ENCODE results near the gene GRPEL2. TPM values are rescaled to one million over a fixed set of nuclear protein-coding genes. Genes with fewer than 3 reads are reported as not detected.
A peak's percentile ranks its signal among the peaks of the same experiment; 100 is the strongest.

The GRPEL2 gene
- total RNA-seq, 1 experiment from 2014 or later = 36.8 TPM

DNA sequence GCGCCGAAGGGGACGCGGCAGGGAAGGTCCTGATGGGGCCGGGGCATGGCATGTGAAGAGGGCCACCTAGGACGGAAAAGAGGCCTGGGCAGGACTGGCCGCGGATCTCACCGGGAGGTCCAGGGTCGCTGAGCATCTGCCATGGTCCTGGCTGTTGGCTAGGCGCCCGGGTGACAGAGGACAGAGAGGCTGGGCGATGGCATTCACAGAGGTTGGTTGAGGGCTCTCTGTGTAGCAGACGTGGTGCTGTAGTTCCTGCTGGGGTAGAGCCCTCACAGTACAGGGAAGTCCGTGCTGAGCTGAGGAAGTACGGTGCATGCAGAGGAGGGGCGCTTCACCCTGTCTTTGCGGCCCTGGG, 13.0 kb downstream of the GRPEL2 start:
- POLR2A ChIA-PET = interaction anchor here (0.8 to 2.1 kb wide), 3 partner anchors 12 to 193 kb away, joined by 4 to 42 read pairs (median 5); partner anchors contain the start of genes CSNK1A1 and GRPEL2
- H3K4me1 ChIP-seq = peaks cover 6% of the 10 kb centered on the region
- no peaks in the 10 kb centered on the region for H3K4me1 Mint-ChIP-seq (ENCODE audit: low read depth, unreplicated experiment)
- intact Hi-C loops (cut with micrococcal nuclease; ENCODE audit: unreplicated experiment) = no loop called here
- no peaks in the 10 kb centered on the region for H3K27me3 ChIP-seq (replicated peaks; ENCODE audit: control insufficient read depth, insufficient read depth, low read length)
- H3K9me3 ChIP-seq = no peaks in the 10 kb centered on the region
- no peak for DNase-seq
- H3K27ac Mint-ChIP-seq (ENCODE audit: unreplicated experiment) = no peak overlapping the region
- H3K4me3 Mint-ChIP-seq (ENCODE audit: unreplicated experiment) = peak overlapping the region; percentile 90
- H3K36me3 Mint-ChIP-seq (ENCODE audit: insufficient read depth, unreplicated experiment) = peaks cover 23% of the 10 kb centered on the region
- peak overlapping the region; percentile 68 for H3K4me3 ChIP-seq (ENCODE audit: low read depth, low read length)
- TF ChIP-seq, protein P1, sequence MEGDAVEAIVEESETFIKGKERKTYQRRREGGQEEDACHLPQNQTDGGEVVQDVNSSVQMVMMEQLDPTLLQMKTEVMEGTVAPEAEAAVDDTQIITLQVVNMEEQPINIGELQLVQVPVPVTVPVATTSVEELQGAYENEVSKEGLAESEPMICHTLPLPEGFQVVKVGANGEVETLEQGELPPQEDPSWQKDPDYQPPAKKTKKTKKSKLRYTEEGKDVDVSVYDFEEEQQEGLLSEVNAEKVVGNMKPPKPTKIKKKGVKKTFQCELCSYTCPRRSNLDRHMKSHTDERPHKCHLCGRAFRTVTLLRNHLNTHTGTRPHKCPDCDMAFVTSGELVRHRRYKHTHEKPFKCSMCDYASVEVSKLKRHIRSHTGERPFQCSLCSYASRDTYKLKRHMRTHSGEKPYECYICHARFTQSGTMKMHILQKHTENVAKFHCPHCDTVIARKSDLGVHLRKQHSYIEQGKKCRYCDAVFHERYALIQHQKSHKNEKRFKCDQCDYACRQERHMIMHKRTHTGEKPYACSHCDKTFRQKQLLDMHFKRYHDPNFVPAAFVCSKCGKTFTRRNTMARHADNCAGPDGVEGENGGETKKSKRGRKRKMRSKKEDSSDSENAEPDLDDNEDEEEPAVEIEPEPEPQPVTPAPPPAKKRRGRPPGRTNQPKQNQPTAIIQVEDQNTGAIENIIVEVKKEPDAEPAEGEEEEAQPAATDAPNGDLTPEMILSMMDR (IDR thresholded peaks at IDR 0.05; ENCODE audit: insufficient read depth in 1 of 2, low read depth in 1 of 2, low read length in 1 of 2, severe bottlenecking in 1 of 2, unreplicated experiment in 1 of 2) = no peak
- CTCF ChIA-PET = interaction anchor here (0.6 to 2.2 kb wide), 11 partner anchors 9 to 602 kb away, joined by 3 to 40 read pairs (median 4); partner anchors contain the start of genes CSNK1A1, GRPEL2 and SLC26A2
- H3K27me3 Mint-ChIP-seq (ENCODE audit: insufficient read depth, unreplicated experiment) = no peaks in the 10 kb centered on the region
- TSS peak; percentile 8 for BruUV-seq (replicated peaks)
- no peaks in the 10 kb centered on the region for H3K9me3 Mint-ChIP-seq (ENCODE audit: unreplicated experiment)
- H3K36me3 ChIP-seq (ENCODE audit: control insufficient read depth, insufficient read depth, low read length) = no peaks in the 10 kb centered on the region

GRCh38 chr5:149358868-149359495, 13.7 kb downstream of the GRPEL2 start:
- Histone ChIP-seq H3K9me3 (no peaks in the 10 kb centered on the region), H3K36me3 (ENCODE audit: control insufficient read depth, insufficient read depth, low read length) (no peaks in the 10 kb centered on the region), H3K4me1 (peaks cover 6% of the 10 kb centered on the region), H3K27me3 (replicated peaks; ENCODE audit: control insufficient read depth, insufficient read depth, low read length) (no peaks in the 10 kb centered on the region), H3K4me3 (ENCODE audit: low read depth, low read length) (no peak overlapping the region; the same call in 1 of the 2 replicates)
- intact Hi-C loops (cut with micrococcal nuclease; ENCODE audit: unreplicated experiment) = no loop called here
- no peak for DNase-seq
- TF ChIP-seq, protein P1 (IDR thresholded peaks at IDR 0.05; ENCODE audit: insufficient read depth in 1 of 2, low read depth in 1 of 2, low read length in 1 of 2, severe bottlenecking in 1 of 2, unreplicated experiment in 1 of 2) = no peak
- Mint-ChIP-seq H3K36me3 (ENCODE audit: insufficient read depth, unreplicated experiment) (peaks cover 16% of the 10 kb centered on the region), H3K9me3 (ENCODE audit: unreplicated experiment) (no peaks in the 10 kb centered on the region), H3K4me1 (ENCODE audit: low read depth, unreplicated experiment) (no peaks in the 10 kb centered on the region), H3K27ac (ENCODE audit: unreplicated experiment) (no peak overlapping the region), H3K4me3 (ENCODE audit: unreplicated experiment) (peak overlapping the region; percentile 90), H3K27me3 (ENCODE audit: insufficient read depth, unreplicated experiment) (no peaks in the 10 kb centered on the region)
- no TSS peak for BruUV-seq (replicated peaks)
- POLR2A ChIA-PET = no interaction called here
- CTCF ChIA-PET = interaction anchor here (1.7 to 2.2 kb wide), 3 partner anchors 8 to 93 kb away, joined by 8 to 40 read pairs (median 9); partner anchors contain the start of gene GRPEL2

GRCh38 chr5:149360272-149360671, 15.0 kb downstream of the GRPEL2 start:
- no peaks in the 10 kb centered on the region for H3K36me3 ChIP-seq (ENCODE audit: control insufficient read depth, insufficient read depth, low read length)
- H3K4me3 ChIP-seq (ENCODE audit: low read depth, low read length) = no peak overlapping the region
- TF ChIP-seq, protein P1 (IDR thresholded peaks at IDR 0.05; ENCODE audit: insufficient read depth in 1 of 2, low read depth in 1 of 2, low read length in 1 of 2, severe bottlenecking in 1 of 2, unreplicated experiment in 1 of 2) = no peak
- Mint-ChIP-seq H3K27ac (ENCODE audit: unreplicated experiment) (no peak overlapping the region), H3K4me1 (ENCODE audit: low read depth, unreplicated experiment) (no peaks in the 10 kb centered on the region), H3K27me3 (ENCODE audit: insufficient read depth, unreplicated experiment) (no peaks in the 10 kb centered on the region), H3K36me3 (ENCODE audit: insufficient read depth, unreplicated experiment) (peaks cover 3% of the 10 kb centered on the region), H3K9me3 (ENCODE audit: unreplicated experiment) (no peaks in the 10 kb centered on the region), H3K4me3 (ENCODE audit: unreplicated experiment) (no peak overlapping the region)
- no TSS peak for BruUV-seq (replicated peaks)
- no peaks in the 10 kb centered on the region for H3K9me3 ChIP-seq
- intact Hi-C loops (cut with micrococcal nuclease; ENCODE audit: unreplicated experiment) = no loop called here
- H3K4me1 ChIP-seq = peaks cover 6% of the 10 kb centered on the region
- DNase-seq = no peak
- ChIA-PET CTCF (interaction anchor here (0.8 to 1.3 kb wide), 2 partner anchors 12 to 41 kb away, joined by 3 read pairs; no protein-coding TSS in a partner anchor), POLR2A (no interaction called here)
- H3K27me3 ChIP-seq (replicated peaks; ENCODE audit: control insufficient read depth, insufficient read depth, low read length) = no peaks in the 10 kb centered on the region

All from Caco-2 (cell line).